HL-60 (cell line): Measurements from ENCODE around the gene GTPBP4.
"Not testable (repeated sequence)": the region's sequence is repeated elsewhere in the genome, so short reads cannot be mapped to it uniquely, and the experiment has no call there.

Experiments
- DNase-seq, 2 experiments: peaks; one replicate each; pipeline ENCODE4 v3.0.0-alpha.2; 2010 to 2020; ENCODE audit warnings: low read depth in 1 of 2, low spot score in 1 of 2
- H3K27ac ChIP-seq: fragments of 250-450 bp; sonication (Bioruptor Pico); replicated peaks from 2 replicates; pipeline ENCODE4 v1.5.1; 2020; ENCODE audit warnings: mild to moderate bottlenecking, moderate library complexity
- H3K27me3 ChIP-seq: fragments of 250-450 bp; sonication (Bioruptor Pico); 2 replicates; pipeline ENCODE4 v1.5.1; 2021; ENCODE audit warnings: mild to moderate bottlenecking, moderate library complexity; ENCODE audit not compliant: insufficient read depth, poor library complexity, severe bottlenecking
- H3K4me3 ChIP-seq: replicated peaks from 2 replicates; pipeline ENCODE4 v1.5.1; 2011; ENCODE audit warnings: mild to moderate bottlenecking, control low read depth, low read length; ENCODE audit not compliant: insufficient read depth
- GABPA ChIP-seq: IDR thresholded peaks from 2 replicates; pipeline ENCODE4 v1.6.1; 2012; ENCODE audit warnings: low read depth
- POLR2AphosphoS5 ChIP-seq: IDR thresholded peaks from 2 replicates; pipeline ENCODE4 v1.6.1; 2012; ENCODE audit warnings: low read depth
- SPI1 ChIP-seq: IDR thresholded peaks from 2 replicates; pipeline ENCODE4 v1.6.1; 2012; ENCODE audit warnings: low read depth, mild to moderate bottlenecking, borderline replicate concordance
- TF ChIP-seq, protein P1 (sequence below): IDR thresholded peaks from one replicate; pipeline ENCODE4 v1.5.1; 2011; ENCODE audit warnings: low read length, control low read depth, inconsistent platforms; ENCODE audit not compliant: insufficient read depth
- TF ChIP-seq, protein P2 (sequence below): IDR thresholded peaks from 2 replicates; pipeline ENCODE4 v1.6.1; 2012; ENCODE audit warnings: low read depth; ENCODE audit not compliant: insufficient replicate concordance

Gene GTPBP4

GRCh38 chr10:1035201-1035600 is 47.0 kb downstream of the GTPBP4 start:
- H3K27me3 ChIP-seq: no peaks in the 10 kb centered on the region
- TF ChIP-seq SPI1: no peak
- DNase-seq: no peak
- H3K4me3 ChIP-seq: no peak overlapping the region
- no peak overlapping the region for H3K27ac ChIP-seq

GRCh38 chr10:1036341-1036791 is 48.1 kb downstream of the GTPBP4 start:
- TF ChIP-seq GABPA: no peak
- TF ChIP-seq, protein P1, sequence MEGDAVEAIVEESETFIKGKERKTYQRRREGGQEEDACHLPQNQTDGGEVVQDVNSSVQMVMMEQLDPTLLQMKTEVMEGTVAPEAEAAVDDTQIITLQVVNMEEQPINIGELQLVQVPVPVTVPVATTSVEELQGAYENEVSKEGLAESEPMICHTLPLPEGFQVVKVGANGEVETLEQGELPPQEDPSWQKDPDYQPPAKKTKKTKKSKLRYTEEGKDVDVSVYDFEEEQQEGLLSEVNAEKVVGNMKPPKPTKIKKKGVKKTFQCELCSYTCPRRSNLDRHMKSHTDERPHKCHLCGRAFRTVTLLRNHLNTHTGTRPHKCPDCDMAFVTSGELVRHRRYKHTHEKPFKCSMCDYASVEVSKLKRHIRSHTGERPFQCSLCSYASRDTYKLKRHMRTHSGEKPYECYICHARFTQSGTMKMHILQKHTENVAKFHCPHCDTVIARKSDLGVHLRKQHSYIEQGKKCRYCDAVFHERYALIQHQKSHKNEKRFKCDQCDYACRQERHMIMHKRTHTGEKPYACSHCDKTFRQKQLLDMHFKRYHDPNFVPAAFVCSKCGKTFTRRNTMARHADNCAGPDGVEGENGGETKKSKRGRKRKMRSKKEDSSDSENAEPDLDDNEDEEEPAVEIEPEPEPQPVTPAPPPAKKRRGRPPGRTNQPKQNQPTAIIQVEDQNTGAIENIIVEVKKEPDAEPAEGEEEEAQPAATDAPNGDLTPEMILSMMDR: no peak
- TF ChIP-seq, protein P2, sequence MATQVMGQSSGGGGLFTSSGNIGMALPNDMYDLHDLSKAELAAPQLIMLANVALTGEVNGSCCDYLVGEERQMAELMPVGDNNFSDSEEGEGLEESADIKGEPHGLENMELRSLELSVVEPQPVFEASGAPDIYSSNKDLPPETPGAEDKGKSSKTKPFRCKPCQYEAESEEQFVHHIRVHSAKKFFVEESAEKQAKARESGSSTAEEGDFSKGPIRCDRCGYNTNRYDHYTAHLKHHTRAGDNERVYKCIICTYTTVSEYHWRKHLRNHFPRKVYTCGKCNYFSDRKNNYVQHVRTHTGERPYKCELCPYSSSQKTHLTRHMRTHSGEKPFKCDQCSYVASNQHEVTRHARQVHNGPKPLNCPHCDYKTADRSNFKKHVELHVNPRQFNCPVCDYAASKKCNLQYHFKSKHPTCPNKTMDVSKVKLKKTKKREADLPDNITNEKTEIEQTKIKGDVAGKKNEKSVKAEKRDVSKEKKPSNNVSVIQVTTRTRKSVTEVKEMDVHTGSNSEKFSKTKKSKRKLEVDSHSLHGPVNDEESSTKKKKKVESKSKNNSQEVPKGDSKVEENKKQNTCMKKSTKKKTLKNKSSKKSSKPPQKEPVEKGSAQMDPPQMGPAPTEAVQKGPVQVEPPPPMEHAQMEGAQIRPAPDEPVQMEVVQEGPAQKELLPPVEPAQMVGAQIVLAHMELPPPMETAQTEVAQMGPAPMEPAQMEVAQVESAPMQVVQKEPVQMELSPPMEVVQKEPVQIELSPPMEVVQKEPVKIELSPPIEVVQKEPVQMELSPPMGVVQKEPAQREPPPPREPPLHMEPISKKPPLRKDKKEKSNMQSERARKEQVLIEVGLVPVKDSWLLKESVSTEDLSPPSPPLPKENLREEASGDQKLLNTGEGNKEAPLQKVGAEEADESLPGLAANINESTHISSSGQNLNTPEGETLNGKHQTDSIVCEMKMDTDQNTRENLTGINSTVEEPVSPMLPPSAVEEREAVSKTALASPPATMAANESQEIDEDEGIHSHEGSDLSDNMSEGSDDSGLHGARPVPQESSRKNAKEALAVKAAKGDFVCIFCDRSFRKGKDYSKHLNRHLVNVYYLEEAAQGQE: no peak
- no peak for TF ChIP-seq SPI1
- no peak for TF ChIP-seq POLR2AphosphoS5
- Histone ChIP-seq H3K27ac (no peak overlapping the region), H3K4me3 (no peak overlapping the region), H3K27me3 (no peaks in the 10 kb centered on the region)
- DNase-seq: no peak

DNA sequence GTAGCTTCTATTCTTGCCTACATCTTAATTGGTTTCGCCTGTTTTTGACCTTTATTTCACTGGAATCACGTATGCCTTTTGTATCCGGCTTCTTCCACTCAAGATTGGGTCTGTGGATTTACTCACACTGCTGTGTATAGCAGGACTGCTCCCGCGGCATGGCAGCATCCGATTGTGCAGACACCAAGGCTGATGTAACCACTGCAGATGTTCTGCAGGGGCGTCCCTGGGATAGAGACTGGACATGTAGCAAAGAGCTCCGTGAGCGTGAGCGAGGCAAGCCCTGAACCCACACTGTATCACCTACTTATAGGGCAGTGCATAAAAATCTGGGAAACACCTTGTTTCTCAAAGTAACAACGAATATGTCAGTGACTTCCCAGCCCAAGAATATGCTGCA is 48.9 kb downstream of the GTPBP4 start:
- TF ChIP-seq, protein P1: no peak
- TF ChIP-seq GABPA (no peak), POLR2AphosphoS5 (no peak), SPI1 (no peak)
- TF ChIP-seq, protein P2: no peak
- H3K4me3 ChIP-seq: no peak overlapping the region
- DNase-seq: no peak
- H3K27me3 ChIP-seq: no peaks in the 10 kb centered on the region
- H3K27ac ChIP-seq: no peak overlapping the region

DNA sequence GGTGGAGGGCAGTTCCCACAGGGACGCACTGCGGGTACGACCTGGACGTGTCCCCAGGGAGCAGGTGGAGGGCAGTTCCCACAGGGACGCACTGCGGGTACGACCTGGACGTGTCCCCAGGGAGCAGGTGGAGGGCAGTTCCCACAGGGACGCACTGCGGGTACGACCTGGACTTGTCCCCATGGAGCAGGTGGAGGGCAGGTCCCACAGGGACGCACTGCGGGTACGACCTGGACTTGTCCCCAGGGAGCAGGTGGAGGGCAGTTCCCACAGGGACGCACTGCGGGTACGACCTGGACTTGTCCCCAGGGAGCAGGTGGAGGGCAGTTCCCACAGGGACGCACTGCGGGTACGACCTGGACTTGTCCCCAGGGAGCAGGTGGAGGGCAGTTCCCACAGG is 50.5 kb downstream of the GTPBP4 start:
- H3K27ac ChIP-seq, H3K27me3 ChIP-seq, H3K4me3 ChIP-seq, DNase-seq: not testable (repeated sequence)

GRCh38 chr10:1040133-1040532 is 51.9 kb downstream of the GTPBP4 start:
- Histone ChIP-seq H3K27ac (no peak overlapping the region), H3K4me3 (no peak overlapping the region), H3K27me3 (no peaks in the 10 kb centered on the region)
- TF ChIP-seq POLR2AphosphoS5 (no peak), SPI1 (no peak), GABPA (no peak)
- TF ChIP-seq, protein P2: no peak
- TF ChIP-seq, protein P1: no peak
- DNase-seq: no peak
